ENCODE measurements around the gene ILKAP.

DNA sequence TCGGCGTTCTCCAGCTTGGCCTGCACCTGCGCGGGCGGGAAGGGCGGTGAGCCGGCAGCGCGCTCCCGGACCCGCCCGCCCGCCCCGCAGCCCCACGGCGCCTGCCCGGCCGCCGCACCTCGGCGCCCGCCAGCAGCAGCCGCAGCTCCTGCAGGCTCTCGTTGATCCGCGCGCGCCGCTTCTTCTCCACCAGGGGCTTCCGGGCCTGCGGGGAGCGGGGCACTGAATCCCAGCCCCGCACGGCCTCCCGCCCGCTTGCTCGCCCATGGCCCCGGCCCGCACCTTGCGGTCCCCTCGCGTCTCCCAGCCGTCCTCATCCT is 36.0 kb upstream of the ILKAP start:
- TF ChIP-seq CTCF (IDR thresholded peaks at IDR 0.05) (no peak), POLR2A (IDR thresholded peaks at IDR 0.05) (no peak)
